ENCODE data around the gene EPHB2. TPM values are rescaled to one million over a fixed set of nuclear protein-coding genes. Genes with fewer than 3 reads are reported as not detected.

Gene EPHB2
- total RNA-seq, 1 donor from 2014 or later = 60.3 TPM

DNA sequence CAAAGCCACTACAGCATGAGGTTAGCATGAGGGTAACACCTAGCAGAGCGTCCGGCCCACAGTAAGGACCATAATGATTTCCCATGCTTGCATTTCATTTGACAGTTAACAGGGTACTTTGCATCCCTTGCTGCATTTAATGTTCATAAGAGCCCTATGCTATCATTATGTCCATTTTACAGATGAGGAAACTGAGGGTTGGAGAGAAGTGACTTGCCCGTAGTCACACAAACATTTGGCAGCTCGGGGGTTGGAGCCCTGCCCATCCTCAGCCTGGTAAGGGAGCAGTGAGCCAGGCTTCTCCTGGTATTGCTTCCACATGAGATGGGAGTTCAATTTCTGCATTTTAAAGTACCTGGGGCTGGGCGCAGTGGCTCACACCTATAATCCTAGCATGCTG, 16.5 kb upstream of the EPHB2 start:
- Mint-ChIP-seq H3K9me3 (no peaks in the 10 kb centered on the region), H3K36me3 (ENCODE audit: low read depth) (no peaks in the 10 kb centered on the region), H3K27me3 (ENCODE audit: low read depth) (no peaks in the 10 kb centered on the region), H3K4me1 (peaks cover 20% of the 10 kb centered on the region), H3K4me3 (no peak overlapping the region), H3K27ac (ENCODE audit: unreplicated experiment) (no peak overlapping the region)
- TF ChIP-seq, protein P1, sequence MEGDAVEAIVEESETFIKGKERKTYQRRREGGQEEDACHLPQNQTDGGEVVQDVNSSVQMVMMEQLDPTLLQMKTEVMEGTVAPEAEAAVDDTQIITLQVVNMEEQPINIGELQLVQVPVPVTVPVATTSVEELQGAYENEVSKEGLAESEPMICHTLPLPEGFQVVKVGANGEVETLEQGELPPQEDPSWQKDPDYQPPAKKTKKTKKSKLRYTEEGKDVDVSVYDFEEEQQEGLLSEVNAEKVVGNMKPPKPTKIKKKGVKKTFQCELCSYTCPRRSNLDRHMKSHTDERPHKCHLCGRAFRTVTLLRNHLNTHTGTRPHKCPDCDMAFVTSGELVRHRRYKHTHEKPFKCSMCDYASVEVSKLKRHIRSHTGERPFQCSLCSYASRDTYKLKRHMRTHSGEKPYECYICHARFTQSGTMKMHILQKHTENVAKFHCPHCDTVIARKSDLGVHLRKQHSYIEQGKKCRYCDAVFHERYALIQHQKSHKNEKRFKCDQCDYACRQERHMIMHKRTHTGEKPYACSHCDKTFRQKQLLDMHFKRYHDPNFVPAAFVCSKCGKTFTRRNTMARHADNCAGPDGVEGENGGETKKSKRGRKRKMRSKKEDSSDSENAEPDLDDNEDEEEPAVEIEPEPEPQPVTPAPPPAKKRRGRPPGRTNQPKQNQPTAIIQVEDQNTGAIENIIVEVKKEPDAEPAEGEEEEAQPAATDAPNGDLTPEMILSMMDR (conservative IDR thresholded peaks at IDR 0.05) = no peak
- no peak for DNase-seq (ENCODE audit: low read depth, low spot score)

- TF ChIP-seq, protein P1 (conservative IDR thresholded peaks at IDR 0.05) = no peak
- Mint-ChIP-seq H3K4me3 (no peak overlapping the region), H3K27me3 (ENCODE audit: low read depth) (no peaks in the 10 kb centered on the region), H3K9me3 (no peaks in the 10 kb centered on the region), H3K4me1 (no peaks in the 10 kb centered on the region), H3K36me3 (ENCODE audit: low read depth) (no peaks in the 10 kb centered on the region), H3K27ac (ENCODE audit: unreplicated experiment) (no peak overlapping the region)
- no peak for DNase-seq (ENCODE audit: low read depth, low spot score)
These were observed 14.0 kb upstream of the EPHB2 start for GRCh38 chr1:22696610-22697009.

- TF ChIP-seq, protein P1 (conservative IDR thresholded peaks at IDR 0.05) = no peak
- H3K4me1 Mint-ChIP-seq = no peaks in the 10 kb centered on the region
- DNase-seq (ENCODE audit: low read depth, low spot score) = no peak
- no peak overlapping the region for H3K27ac Mint-ChIP-seq (ENCODE audit: unreplicated experiment)
- H3K4me3 Mint-ChIP-seq = no peak overlapping the region
- H3K9me3 Mint-ChIP-seq = no peaks in the 10 kb centered on the region
- no peaks in the 10 kb centered on the region for H3K27me3 Mint-ChIP-seq (ENCODE audit: low read depth)
- no peaks in the 10 kb centered on the region for H3K36me3 Mint-ChIP-seq (ENCODE audit: low read depth)
These were observed 12.7 kb upstream of the EPHB2 start for GRCh38 chr1:22697980-22698379.

DNA sequence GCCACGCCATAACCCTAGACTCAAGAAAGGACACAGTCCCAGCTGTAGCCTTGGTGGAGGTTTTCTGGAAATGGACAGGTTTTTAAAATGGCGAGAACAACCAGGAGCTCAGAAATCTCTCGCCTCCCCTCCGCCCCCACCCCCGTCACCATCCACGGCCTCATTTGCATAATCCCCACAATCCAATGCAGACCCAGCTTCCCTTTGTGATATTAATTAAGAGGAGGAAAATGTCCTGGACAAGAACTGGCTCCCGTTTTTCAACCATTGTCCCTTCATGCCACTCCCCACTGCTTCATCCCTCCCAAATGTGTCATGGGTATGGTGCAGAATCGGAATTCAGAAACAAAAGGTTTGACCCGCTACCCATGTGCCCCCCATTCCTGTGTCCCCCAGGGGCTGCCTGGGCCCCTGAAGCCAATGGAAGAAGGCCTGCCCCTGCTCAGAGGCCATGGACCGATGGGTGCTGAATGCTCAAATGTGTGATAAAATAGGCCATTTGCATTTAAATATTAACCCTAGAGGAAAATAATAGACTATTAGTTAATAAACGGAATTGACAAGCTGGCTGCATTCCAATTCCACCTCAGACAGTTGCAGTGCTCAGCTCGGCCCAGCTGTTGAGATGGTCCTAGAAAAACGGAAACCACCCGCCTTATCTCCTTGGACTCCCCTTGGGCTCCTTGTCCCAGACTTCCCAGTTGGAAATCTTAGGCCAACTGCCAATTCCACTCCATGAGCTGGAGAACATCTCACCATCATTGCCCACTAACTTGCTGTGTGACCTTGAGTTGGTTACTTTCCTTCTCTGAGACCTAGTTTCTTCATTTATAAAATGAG, 10.7 kb upstream of the EPHB2 start:
- no peak for DNase-seq (ENCODE audit: low read depth, low spot score)
- no peaks in the 10 kb centered on the region for H3K36me3 Mint-ChIP-seq (ENCODE audit: low read depth)
- no peak overlapping the region for H3K4me3 Mint-ChIP-seq
- peaks cover 3% of the 10 kb centered on the region for H3K4me1 Mint-ChIP-seq
- H3K9me3 Mint-ChIP-seq = no peaks in the 10 kb centered on the region
- TF ChIP-seq, protein P1 (conservative IDR thresholded peaks at IDR 0.05) = no peak
- H3K27ac Mint-ChIP-seq (ENCODE audit: unreplicated experiment) = no peak overlapping the region
- no peaks in the 10 kb centered on the region for H3K27me3 Mint-ChIP-seq (ENCODE audit: low read depth)

GRCh38 chr1:22702296-22703085, 8.1 kb upstream of the EPHB2 start:
- Mint-ChIP-seq H3K4me1 (peaks cover 3% of the 10 kb centered on the region), H3K9me3 (no peaks in the 10 kb centered on the region), H3K36me3 (ENCODE audit: low read depth) (no peaks in the 10 kb centered on the region), H3K4me3 (no peak overlapping the region), H3K27me3 (ENCODE audit: low read depth) (no peaks in the 10 kb centered on the region), H3K27ac (ENCODE audit: unreplicated experiment) (no peak overlapping the region)
- DNase-seq (ENCODE audit: low read depth, low spot score) = no peak
- TF ChIP-seq, protein P1 (conservative IDR thresholded peaks at IDR 0.05) = no peak
